Amniotic epithelial cell (primary cell): Measurements from ENCODE around the gene UBXN2A.

Source experiments
- DNase-seq: peaks from one replicate; pipeline ENCODE4 v3.0.0-alpha.2; 2010; ENCODE audit warnings: low read depth

Gene UBXN2A, protein sequence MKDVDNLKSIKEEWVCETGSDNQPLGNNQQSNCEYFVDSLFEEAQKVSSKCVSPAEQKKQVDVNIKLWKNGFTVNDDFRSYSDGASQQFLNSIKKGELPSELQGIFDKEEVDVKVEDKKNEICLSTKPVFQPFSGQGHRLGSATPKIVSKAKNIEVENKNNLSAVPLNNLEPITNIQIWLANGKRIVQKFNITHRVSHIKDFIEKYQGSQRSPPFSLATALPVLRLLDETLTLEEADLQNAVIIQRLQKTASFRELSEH

DNA sequence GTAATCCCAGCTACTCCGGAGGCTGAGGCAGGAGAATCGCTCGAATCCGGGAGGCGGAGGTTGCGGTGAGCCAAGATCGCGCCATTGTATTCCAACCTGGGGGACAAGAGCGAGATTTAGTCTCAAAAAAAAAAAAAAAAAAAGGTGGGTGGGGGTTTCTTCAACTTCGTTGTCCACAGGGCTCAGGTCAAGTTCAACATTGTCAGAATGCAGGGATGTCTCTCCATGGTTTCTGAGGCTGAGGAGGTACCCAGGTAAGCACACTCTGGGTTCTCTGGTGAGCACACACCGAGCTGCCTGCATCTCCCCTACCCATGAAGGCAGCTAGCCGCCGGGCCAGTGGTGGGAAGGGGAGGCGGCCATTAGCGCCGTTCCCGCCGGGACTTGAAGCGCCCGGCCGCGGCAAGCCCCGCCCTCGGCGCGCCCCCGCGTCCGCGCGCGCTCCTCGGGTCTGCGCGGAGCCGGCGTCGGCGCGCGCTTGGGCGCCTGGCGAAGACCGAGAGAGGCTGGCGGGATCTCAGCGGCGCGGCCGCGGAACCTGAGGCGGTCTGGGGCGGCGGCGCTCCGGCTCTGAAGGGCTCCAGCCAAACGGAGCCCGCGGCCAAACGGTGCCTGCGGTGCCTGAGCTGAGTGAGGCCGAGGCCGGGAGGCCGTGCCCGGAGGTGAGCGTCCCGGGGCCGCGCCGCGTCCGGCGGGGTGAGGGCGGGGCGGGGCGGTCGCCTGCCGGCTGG lies at the start of gene UBXN2A:
UBXN2A (plus strand) TSS at position 477 of the 731 bp plus-strand sequence. CDS start 17,852 bp downstream, outside the sequence.
- peak; percentile 71 for DNase-seq

DNA sequence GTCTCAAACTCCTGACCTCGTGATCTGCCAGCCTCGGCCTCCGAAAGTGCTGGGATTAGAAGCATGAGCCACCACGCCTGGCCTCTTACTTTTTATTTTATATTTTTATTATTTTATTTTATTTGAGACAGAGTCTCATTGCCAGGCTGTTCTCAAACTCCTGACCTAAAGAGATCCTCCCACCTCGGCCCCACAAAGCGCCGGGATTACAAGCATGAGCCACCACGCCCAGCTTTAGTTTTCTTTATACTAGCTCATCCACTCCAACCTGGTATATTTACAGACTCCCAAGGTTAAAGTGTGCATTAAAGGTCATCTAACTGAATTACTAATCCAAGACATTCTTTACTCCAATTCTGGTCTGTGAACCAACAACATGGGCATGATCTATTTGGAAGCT lies 40.1 kb upstream of the UBXN2A start:
- DNase-seq: no peak

DNA sequence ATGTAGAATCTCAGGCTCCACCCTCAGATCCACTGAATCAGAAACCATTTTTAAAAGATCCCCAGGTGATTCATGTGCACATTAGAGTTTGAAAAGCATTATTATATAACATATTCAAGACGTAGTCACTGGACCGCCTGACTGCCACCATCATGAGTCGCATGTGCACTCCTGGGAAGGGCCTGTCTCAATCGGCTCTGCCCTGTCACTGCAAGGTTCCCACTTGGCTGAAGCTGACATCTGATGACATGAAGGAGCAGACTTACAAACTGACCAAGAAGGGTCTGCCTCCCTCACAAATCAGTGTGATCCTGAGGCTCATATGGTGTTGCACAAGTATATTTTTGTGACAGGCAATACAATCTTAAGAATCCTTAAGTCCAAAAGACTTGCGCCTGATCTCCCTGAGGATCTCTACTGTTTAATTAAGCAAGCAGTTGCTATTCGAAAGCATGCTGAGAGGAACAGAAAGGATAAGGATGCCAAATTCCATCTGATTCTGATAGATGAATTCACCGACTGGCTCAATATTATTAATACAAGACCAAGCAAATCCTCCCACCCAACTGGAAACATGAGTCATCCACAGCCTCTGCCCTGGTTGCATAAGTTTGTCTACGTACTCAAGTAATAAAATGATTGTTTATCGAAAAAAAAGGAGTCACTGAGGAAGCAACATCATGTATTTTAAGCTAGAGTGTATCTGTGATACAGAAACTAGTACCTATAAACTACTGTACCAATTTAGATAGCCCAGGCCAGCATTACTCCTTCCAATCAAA lies 39.5 kb upstream of the UBXN2A start:
- peak; percentile 69 for DNase-seq

DNA sequence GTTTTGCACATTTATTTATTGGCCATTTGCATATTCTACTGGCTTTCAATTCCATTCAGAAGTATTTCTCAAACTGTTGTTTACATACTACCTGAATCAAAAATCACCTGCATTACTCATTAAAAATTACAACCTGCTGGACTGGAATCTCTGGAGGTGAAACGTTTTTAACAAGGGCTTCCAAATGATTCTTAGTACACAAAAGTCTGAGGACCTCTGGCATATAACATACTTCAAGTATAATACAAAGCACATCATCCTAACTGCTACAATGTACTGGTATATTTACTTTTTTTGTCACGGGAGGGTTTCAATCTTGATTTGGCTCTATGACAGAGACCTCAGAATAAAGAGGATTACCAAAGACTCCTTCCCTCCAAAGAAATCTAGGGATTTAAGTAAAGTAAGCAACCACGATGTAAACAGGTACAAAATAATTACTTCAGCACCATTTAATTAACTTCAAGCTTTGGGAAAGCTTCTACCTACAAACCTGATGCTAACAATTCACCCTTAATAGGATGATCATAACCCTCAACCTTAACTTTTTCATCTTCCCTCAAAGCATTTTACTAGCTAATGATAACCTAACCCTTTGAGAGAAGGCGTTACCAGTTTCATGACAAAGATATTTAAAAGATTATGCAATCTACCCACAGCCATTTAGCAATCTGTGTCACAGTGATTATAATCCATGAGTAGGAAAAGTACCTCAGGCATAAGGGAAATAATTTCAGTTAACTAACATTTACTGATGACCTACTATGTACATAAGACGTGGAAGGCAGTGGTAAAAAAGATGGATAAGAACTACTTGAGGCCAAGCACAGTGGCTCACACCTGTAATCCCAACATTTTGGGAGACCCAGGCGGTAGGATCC lies 38.1 kb upstream of the UBXN2A start:
- DNase-seq: peak; percentile 70

DNA sequence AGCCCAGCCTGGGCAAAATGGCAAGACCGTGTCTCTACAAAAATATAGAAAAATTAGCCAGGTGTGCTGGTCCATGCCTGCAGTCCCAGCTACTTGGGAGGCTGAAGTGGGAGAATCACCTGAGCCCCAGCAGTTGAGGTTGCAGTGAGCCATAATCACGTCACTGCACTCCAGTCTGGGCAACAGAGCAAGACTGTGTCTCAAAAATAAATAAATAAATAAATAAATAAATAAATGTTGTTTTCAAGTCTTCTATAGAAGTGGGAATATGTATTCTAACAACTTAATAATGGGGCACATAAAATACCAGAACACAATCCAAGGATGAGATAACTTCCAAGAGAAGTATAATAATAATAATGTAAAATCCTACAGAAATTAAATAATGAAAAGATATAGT lies 37.2 kb upstream of the UBXN2A start:
- no peak for DNase-seq

DNA sequence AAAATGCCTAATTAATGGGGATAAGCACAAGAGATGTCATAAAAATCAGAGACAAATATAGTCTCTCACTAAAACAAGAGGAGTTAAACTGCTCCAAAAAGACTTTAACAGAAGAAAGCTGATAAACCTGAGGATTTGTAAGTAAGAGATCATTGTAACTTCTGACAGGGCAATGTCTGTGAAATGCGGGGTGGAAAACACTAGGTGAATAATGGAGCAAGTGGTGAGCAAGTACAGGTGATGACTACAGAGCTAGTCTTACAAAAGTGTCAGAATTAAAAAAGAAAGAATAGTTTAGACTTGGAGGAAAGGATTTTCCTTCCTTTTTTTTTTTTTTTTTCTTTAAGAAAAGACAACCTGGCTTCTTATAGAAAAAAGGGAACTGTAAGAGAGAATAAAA lies 36.0 kb upstream of the UBXN2A start:
- no peak for DNase-seq

DNA sequence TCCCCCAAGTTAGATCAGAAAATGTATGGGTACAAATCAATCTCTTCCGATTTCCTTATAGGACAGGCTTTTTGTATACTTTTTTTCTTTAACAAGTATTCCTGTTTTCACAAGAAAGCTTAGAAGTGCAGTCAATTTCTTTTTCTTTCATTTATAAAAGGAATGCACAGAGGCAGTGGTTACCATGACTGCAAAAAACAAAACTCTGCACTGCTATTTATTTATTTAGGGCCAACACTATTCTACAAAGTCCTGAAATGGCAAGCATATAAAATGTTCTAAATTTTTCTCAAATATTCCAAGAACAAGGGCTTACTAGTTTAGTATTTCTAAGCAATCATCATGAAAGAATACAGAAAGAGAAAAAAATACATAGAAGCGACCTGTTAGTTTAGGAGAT lies 35.6 kb upstream of the UBXN2A start:
- no peak for DNase-seq

DNA sequence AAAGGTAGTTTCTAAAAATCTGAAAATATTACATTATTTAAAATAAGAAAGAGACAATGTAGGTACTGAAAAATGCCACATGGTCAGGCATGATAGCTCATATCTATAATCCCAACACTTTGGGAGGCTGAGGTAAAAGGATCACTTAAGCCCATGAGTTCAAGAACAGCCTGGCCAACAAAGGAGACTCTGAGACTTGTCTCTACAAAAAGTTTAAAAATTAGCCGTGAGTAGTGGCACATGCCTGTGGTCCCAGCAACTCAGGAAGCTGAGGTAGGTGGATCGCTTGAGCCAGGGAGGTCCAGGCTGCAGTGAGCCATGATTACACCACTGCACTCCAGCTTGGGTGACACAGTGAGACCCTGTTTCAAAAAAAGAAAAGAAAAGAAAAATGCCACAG lies 35.1 kb upstream of the UBXN2A start:
- no peak for DNase-seq

DNA sequence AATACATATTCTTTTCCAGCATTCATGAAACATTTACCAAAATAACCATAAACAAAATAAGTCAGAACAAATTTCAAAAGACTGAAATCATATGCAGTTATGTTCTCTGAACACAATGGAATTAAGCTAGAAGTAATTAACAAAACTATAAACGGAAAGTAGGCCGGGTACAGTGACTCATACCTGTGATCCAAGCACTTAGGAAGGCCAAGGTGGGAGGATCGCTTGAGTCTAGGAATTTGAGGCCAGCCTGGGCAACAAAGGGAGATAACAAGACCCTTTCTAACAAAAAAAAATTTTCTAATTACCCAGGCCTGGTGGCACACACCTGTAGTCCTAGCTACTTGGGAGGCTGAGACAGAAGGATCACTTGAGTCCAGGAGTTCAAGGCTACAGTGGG lies 28.2 kb upstream of the UBXN2A start:
- peak; percentile 78 for DNase-seq

DNA sequence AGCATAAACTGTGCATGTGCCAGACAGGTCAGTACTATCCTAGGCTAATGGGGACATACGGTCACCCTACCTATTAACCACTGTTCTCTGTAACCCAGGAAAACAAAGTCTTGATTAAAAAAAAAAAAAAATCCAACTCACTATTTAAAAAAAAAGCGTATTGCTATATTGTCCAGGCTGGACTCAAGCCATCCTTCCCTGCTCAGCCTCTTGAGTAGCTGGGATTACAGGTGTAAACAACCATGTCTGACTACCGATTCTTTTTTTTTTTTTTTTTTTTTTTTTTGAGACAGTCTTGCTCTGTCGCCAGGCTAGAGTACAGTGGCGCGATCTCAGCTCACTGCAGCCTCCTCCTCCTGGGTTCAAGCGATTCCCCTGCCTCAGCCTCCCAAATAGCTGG lies 24.9 kb upstream of the UBXN2A start:
- DNase-seq: no peak

DNA sequence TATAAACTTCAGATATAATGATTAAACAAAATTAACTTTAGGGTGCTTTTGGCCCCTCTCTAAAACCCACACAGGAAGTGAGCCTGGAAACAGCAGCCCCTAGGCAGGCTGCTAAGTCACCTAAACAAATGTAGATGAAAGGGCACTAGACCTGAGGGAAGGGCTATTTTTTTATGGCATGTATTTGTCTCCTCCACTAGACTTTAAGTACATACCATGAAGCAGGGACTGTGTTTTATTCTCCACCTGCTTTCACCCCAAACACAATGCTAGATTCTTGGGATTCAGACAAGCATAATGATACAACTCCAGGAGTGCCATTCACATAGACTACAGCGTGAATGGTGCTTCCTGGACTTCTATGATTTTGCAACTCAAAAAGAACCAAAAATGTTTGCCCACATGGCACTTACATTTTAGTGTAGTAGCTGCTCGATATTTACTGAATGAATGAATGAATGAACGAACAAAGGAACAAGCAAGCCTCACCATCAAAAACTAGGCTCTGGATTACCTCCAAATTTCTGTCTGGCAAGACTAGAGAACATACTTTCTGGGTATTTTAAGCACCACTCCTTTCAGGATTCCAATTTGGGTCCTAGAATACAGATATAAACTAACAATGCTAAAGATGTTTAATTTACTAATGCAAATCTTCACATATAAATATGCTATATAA lies 23.4 kb upstream of the UBXN2A start:
- no peak for DNase-seq

DNA sequence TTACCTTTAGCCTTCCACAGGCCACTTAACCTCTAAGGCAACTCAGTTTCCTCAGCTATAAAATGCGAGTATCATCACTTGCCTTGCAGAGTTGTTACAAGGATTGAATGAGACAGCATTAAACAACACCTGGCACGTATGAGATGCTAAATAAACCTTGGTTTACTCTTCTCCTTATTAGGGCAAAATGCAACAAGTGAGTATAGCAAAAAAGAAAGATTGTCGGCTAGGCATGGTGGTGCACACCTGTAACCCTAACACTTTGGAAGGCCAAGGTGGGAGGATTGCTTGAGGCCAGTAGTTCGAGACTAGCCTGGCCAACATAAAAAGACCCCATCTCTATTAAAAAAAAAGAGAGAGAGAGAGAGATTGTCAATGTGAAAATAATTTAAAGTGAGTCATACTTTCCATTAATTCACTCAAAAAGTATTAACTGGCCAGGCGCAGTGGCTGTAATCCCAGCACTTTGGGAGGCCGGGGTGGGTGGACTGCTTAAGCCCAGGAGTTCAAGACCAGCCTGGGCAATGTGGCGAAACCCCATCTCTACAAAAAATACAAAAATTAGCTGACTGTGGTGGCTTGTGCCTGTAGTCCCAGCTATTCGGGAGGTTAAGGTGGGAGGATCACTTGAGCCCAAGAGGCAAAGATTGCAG lies 21.3 kb upstream of the UBXN2A start:
- DNase-seq: no peak

DNA sequence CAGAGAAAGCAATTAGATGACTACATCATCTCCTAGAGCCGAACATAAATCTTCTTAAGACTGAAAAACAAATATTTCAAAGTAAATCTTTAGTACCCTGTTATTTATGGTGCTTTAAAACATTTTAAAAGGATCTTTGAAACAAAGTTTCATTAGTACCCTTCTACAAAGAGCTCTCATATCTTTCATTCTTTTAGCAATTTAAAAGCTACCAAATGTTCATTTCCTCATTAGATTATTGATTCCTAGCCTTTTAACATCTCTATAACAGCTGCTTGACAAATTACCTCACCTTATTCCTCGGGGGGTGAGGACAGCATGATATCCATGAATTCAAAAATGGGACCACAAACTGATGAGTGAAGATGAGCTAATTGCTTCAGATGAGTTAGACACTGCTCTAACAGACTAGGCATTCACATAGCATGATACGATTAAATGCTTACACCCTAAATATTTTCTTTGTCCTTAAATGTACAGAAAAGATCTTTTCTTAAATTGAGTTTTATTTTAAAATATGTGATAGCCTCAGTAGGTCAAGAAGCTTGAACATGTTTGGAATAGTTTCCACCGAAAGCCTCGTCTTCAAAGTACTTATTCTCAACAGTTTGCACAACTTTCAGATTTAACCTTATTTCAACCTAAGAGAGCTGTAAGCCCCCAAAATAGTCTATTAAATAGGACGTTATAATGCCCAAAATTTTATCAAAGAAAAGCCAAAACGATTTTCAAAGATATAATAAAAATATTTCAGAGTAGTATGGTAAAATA lies 15.5 kb upstream of the UBXN2A start:
- DNase-seq: no peak

DNA sequence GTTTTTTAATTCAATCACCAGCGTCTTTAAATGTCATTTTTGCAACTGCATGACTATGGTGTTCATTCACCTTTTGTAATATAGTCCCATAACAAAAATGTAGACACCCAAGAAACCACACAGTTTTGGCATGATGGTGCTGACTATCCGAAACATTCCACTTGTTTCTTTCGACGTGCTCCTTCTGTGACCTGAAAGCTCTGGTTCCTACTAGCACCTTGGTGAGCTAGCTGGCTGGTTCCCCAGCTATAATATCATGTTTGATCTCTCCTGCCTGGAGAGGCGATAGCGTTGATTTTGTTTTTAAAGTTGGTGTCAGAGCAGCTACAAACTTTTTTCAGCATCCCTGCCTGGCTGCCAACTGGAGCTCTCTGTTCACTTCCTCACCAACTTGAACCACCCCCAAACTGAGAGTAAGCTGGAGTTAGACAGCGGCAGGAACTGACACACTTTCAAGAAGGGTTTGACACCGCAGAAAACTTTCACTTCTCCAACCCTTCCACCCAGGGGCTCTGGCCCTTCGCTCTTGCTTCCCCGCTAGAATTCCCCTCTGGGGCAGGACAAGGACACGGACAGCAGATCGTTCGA lies 14.5 kb upstream of the UBXN2A start:
- peak; percentile 59 for DNase-seq

DNA sequence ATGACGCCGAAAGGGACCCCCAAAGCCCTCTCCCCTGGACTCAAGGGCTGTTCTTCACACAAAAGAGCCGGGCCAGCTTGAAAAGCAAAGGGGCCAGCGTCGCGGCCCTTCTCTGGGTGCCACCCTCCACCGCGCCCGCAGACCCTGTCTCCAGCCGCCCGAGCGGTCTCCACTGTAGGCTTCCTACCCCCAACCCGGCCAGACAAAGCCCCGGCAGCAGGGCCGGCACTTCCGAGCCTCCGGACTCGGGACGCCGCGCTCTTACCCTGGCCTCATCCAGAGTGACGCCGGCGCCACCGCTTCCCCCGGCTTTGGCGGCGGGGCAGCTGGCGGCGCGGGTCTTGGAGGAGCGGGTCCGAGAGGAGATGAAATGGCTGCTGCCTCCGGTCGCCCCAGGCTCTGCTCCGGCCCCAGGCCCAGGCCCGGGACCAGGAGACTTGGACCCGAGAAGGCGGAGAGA lies 13.9 kb upstream of the UBXN2A start:
- no peak for DNase-seq

DNA sequence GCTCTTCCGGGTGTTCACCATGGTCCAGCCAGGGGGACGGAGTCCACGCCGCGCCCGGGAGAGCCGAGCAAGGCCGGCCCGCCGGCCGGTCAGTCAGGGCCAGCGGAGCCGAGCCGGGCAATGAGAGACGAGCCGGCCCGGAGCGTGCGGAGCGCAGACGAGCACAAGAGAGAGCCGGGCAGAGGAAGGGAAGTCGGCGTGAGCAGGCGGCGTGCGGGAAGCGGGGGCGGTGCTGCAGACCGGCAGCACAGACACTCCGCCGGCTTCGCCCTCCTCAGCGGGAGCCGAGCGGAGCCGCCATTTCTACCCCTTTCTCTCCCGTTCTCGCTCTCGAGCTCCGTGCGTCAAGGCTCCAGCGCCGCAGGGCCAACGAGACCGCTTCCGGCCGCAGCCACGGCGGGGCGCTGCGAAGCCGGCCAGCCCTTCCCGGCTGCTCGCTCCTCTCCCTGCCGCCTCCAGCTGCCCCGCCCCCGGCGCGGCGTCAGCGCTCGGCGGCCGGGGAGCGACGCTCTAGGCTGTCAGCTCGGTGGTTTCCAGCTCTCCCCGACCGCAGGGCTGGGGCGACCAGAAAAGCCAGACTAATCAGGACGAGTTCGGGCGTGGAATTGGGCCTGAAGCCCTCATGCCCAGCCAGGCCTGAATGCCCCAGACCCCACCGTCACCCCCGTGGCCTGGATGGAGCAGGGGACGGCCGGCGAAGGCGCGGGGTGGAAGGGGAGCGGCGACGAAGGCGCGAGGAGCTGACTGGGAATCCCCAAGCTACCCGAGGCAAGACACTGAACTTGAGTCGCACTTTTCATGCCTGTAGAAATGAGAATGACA lies 13.3 kb upstream of the UBXN2A start, which contains the start of gene ATAD2B:
ATAD2B (minus strand) TSS at position 374 of the 822 bp plus-strand sequence; CDS start at position 21, 353 bp downstream.
- DNase-seq: peak; percentile 90

DNA sequence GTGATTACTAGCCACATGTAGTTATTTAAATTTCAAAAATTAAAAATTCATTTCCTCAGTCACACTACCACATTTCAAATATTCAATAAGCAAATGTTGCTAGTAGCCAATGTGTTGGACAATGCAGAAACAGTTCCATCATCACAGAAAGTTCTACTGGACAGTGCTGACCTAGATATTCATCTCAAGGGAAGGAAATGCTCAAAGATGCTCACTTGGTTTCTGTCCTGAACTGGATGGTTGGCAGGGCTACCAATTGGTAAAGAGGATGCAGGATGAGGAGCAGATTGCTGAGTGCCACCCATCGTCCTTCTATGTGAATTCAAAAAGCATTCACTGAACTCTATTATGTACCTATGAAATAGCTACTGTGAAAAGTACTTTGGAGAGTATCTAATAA lies 6.0 kb upstream of the UBXN2A start:
- no peak for DNase-seq
